HepG2 (cell line): Measurements from ENCODE around the gene CACNA1C. TPM values are rescaled to one million over a fixed set of nuclear protein-coding genes. Genes with fewer than 3 reads are reported as not detected.

Experiments used
- ATAC-seq: fragments of 200-7000 bp; cut with Tn5 transposase; 3 replicates; pipeline ENCODE4 v1.9.1; 2020; ENCODE audit warnings: mild to moderate bottlenecking, moderate library complexity
- BruUV-seq: library from RNA; stranded (reverse); fragments of 400-500 nt; replicated peaks from 2 replicates; lab custom pipeline; 2021; lab: Mats Ljungman, UMichigan
- CTCF ChIA-PET: fragments of 300-600 bp; formaldehyde crosslinking; extraction: SDS; loops from one replicate; lab custom pipeline; 2021; ENCODE audit warnings: low total read pairs, inconsistent platforms, low intra/inter-chr PET ratio; lab: Yijun Ruan, JAX
- POLR2A ChIA-PET: fragments of 350-600 bp; sonication (Branson Sonifier 250); formaldehyde crosslinking; loops from one replicate; lab custom pipeline; 2020; ENCODE audit warnings: antibody characterized with exemption, inconsistent platforms; lab: Yijun Ruan, JAX
- DNase-seq: peaks from one replicate; pipeline ENCODE4 v3.0.0-alpha.2; 2015; ENCODE audit warnings: low spot score
- FAIRE-seq: peaks from 3 replicates; lab custom pipeline; 2011; peaks lifted over from hg19 to GRCh38; lab: Jason Lieb, UNC
- H2AFZ ChIP-seq: one replicate; pipeline ENCODE4 v1.6.1; 2011; ENCODE audit warnings: low read length, inconsistent platforms
- H3K27ac ChIP-seq: fragments of 300-600 bp; 3 replicates; pipeline ENCODE4 v1.8.0; 2011; ENCODE audit warnings: mixed run types, mild to moderate bottlenecking, mixed read lengths, low read length, inconsistent platforms; ENCODE audit not compliant: insufficient read depth; ENCODE audit errors: extremely low read length
- H3K27me3 ChIP-seq, 2 experiments: fragments of 200-600 bp in 1 of 2; 2 replicates in 1 of 2; 3 replicates in 1 of 2; pipeline versions ENCODE4 v1.6.0 to v1.8.0; 2011; ENCODE audit warnings: low read length in 2 of 2, mild to moderate bottlenecking in 2 of 2, moderate library complexity in 2 of 2, inconsistent platforms in 1 of 2; ENCODE audit not compliant: insufficient read depth in 2 of 2, control insufficient read depth in 1 of 2
- H3K36me3 ChIP-seq, 2 experiments: fragments of 200-600 bp in 1 of 2; replicated peaks in 1 of 2; 2 replicates in 1 of 2; 3 replicates in 1 of 2; pipeline versions ENCODE4 v1.5.1 to v1.8.0; 2011; ENCODE audit warnings: low read length in 2 of 2, inconsistent platforms in 1 of 2; ENCODE audit not compliant: insufficient read depth in 2 of 2, control insufficient read depth in 1 of 2
- H3K4me1 ChIP-seq: 2 replicates; pipeline ENCODE4 v1.5.1; 2012; ENCODE audit warnings: low read length, inconsistent platforms; ENCODE audit not compliant: insufficient read depth
- H3K4me2 ChIP-seq: 2 replicates; pipeline ENCODE4 v1.6.0; 2011; ENCODE audit warnings: low read depth, low read length, inconsistent platforms
- H3K4me3 ChIP-seq, 3 experiments: fragments of 200-600 bp in 1 of 3; sonication (generic), shearing (Covaris generic) in 1 of 3; replicated peaks in 1 of 3; 2 replicates each; pipeline ENCODE4 v1.5.1; 2011 to 2016; ENCODE audit warnings: low read length in 3 of 3, inconsistent platforms in 2 of 3, low read depth in 2 of 3, mild to moderate bottlenecking in 2 of 3, control low read depth in 1 of 3, mixed read lengths in 1 of 3; ENCODE audit not compliant: insufficient read depth in 1 of 3
- H3K79me2 ChIP-seq: one replicate; pipeline ENCODE4 v1.6.1; 2011; ENCODE audit warnings: low read length, inconsistent platforms; ENCODE audit not compliant: insufficient read depth
- H3K9ac ChIP-seq: 2 replicates; pipeline ENCODE4 v1.6.0; 2011; ENCODE audit warnings: mild to moderate bottlenecking, low read depth, low read length, inconsistent platforms; ENCODE audit not compliant: insufficient read depth
- H3K9me3 ChIP-seq: 2 replicates; pipeline ENCODE4 v1.5.1; 2012; ENCODE audit warnings: mild to moderate bottlenecking, low read length
- H4K20me1 ChIP-seq: 2 replicates; pipeline ENCODE4 v1.6.0; 2011; ENCODE audit warnings: inconsistent platforms, mild to moderate bottlenecking, low read length, moderate library complexity; ENCODE audit not compliant: insufficient read depth
- GPN1 ChIP-seq: sonication (generic); formaldehyde crosslinking; IDR thresholded peaks from 2 replicates; pipeline ENCODE4 v1.5.1; 2020; ENCODE audit warnings: missing genetic modification reagents, borderline replicate concordance
- KDM4B ChIP-seq: sonication (generic); formaldehyde crosslinking; IDR thresholded peaks from 2 replicates; pipeline ENCODE4 v1.4.0; 2020; ENCODE audit warnings: missing genetic modification reagents
- MTA1 ChIP-seq: sonication (generic); formaldehyde crosslinking; IDR thresholded peaks from 2 replicates; pipeline ENCODE4 v1.4.0; 2020; ENCODE audit warnings: missing genetic modification reagents, mild to moderate bottlenecking, borderline replicate concordance
- NKX3-1 ChIP-seq: sonication (generic); formaldehyde crosslinking; IDR thresholded peaks from 2 replicates; pipeline ENCODE4 v1.5.0; 2020; ENCODE audit warnings: missing genetic modification reagents
- RAD51 ChIP-seq: fragments of 450-650 bp; IDR thresholded peaks from 2 replicates; pipeline ENCODE4 v1.6.1; 2016; ENCODE audit warnings: borderline replicate concordance
- UBTF ChIP-seq: sonication (generic); formaldehyde crosslinking; IDR thresholded peaks from 2 replicates; pipeline ENCODE4 v1.4.0; 2020; ENCODE audit warnings: mild to moderate bottlenecking, missing genetic modification reagents
- ZNF367 ChIP-seq: sonication (generic); formaldehyde crosslinking; IDR thresholded peaks from 2 replicates; pipeline ENCODE4 v1.4.0; 2020; ENCODE audit warnings: missing genetic modification reagents, borderline replicate concordance
- ZNF816 ChIP-seq: sonication (generic); formaldehyde crosslinking; IDR thresholded peaks from 2 replicates; pipeline ENCODE4 v1.8.0; 2022; ENCODE audit warnings: missing genetic modification reagents, mild to moderate bottlenecking, borderline replicate concordance
- WGBS: methylation state at CpG from one replicate; pipeline ENCODE4 v1.1.6; 2017; ENCODE audit warnings: low lambda C conversion rate; 5-methylcytosine and 5-hydroxymethylcytosine counted together
- in situ Hi-C: cut with HindIII; loops from 2 replicates; pipeline ENCODE4 v1.10.0; 2017; ENCODE audit warnings: low pct_unique_long_range_greater_than_20kb; ENCODE audit not compliant: extremely low pct_ligation_motif_present
- intact Hi-C: fragments of 100-400 bp; cut with micrococcal nuclease; formaldehyde crosslinking; loops from one replicate; pipeline ENCODE4 v1.10.0; 2022; ENCODE audit not compliant: unreplicated experiment
- polyA plus RNA-seq, 8 experiments: library from polyadenylated mRNA; depleted of rRNA in 3 of 8; stranded (reverse) in 7 of 8; unstranded in 1 of 8; fragments of >200 nt; fragmentation: Illumina TruSeq in 4 of 8; extraction: Trizol in 4 of 8; gene quantifications; 2 replicates each; pipeline versions ENCODE4 v1.2.1 to v1.2.3, GENCODE V29; 2011 to 2016; ENCODE audit warnings: low read depth in 4 of 8, missing spikeins in 1 of 8, mixed read lengths in 1 of 8; ENCODE audit not compliant: insufficient read depth in 1 of 8
- total RNA-seq, 5 experiments: library from RNA; depleted of rRNA; stranded (reverse); fragments of >200 nt; fragmentation: Illumina TruSeq; extraction: Trizol; gene quantifications; 2 replicates each; pipeline ENCODE4 v1.2.3, GENCODE V29; 2016; ENCODE audit warnings: low read depth in 1 of 5
- TF ChIP-seq, protein P1 (sequence below), 2 experiments: sonication (generic) in 1 of 2; formaldehyde crosslinking in 1 of 2; IDR thresholded peaks; 2 replicates each; pipeline versions ENCODE4 v1.5.1 to v1.6.1; 2011 to 2020; ENCODE audit warnings: borderline replicate concordance in 1 of 2, low read depth in 1 of 2, low read length in 1 of 2, mild to moderate bottlenecking in 1 of 2, missing genetic modification reagents in 1 of 2, moderate library complexity in 1 of 2
- TF ChIP-seq, protein P2 (sequence below): sonication (generic); formaldehyde crosslinking; IDR thresholded peaks from 2 replicates; pipeline ENCODE4 v1.8.0; 2022; ENCODE audit warnings: mild to moderate bottlenecking, missing genetic modification reagents; ENCODE audit not compliant: insufficient replicate concordance

The CACNA1C gene
- total and polyA plus RNA-seq, 2 of the 13 experiments (the other 11 are each of a cell fraction or from before 2014, with no cell fraction given) = not detected

DNA sequence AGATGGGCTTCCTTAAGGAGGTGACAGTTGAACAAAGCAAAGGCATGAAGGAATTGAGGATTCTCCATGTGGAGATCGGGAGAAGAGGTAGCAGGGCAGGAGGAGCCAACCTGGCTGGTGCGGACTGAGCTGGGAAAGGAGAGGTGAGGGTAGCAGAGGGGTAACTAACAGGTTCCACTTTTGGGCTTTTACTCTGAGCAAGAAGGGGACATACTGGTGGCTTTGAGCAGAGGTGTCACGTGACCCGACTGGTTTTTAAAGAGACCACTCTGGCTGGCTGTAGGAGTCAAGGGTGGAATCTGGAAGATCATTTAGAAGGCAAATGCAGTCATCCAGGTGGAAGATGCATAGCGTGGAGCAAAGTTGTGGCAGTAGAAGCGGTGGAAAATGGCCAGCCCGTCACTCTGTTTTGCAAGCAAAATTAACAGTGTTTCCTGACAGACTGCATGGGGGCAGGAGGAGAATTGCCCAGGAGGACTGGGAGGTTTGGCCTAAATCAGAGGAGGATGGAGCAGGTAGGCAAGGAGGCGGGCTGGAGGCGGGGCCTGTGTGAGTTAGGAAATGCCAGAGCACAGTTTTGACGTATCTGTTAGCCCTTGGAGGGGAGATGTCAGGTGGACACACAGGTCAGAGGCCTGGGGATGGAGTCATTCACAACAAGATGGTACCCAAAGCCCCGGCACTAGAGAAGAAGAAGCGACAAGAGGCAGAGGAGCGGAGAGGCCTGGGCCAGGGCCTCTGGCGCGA lies 585.7 kb downstream of the CACNA1C start:
- TF ChIP-seq, protein P1, sequence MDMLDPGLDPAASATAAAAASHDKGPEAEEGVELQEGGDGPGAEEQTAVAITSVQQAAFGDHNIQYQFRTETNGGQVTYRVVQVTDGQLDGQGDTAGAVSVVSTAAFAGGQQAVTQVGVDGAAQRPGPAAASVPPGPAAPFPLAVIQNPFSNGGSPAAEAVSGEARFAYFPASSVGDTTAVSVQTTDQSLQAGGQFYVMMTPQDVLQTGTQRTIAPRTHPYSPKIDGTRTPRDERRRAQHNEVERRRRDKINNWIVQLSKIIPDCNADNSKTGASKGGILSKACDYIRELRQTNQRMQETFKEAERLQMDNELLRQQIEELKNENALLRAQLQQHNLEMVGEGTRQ (IDR thresholded peaks at IDR 0.05; ENCODE audit: low read depth, low read length) = peak; percentile 63
- TF ChIP-seq, protein P1 (CRISPR knock-in tag; IDR thresholded peaks at IDR 0.05; ENCODE audit: borderline replicate concordance) = no peak
- TF ChIP-seq ZNF816 (no peak), RAD51 (peak; percentile 85), GPN1 (CRISPR knock-in tag) (no peak), KDM4B (CRISPR knock-in tag) (no peak)
- 12% methylated on average over 10 of the region's 15 CpGs for WGBS
- H3K4me1 ChIP-seq = no peaks in the 10 kb centered on the region
- POLR2A ChIA-PET = no interaction called here
- H4K20me1 ChIP-seq = 0 out of 2 replicates have a peak, but pooled peaks cover 3% of the 10 kb centered on the region
- H3K27me3 ChIP-seq = peaks cover 9 to 94% of the 10 kb centered on the region in 2 experiments
- FAIRE-seq (no peak), DNase-seq (no peak), ATAC-seq (no peak)
- in situ Hi-C loops (no loop called here), intact Hi-C loops (no loop called here)
- no peaks in the 10 kb centered on the region for H3K36me3 ChIP-seq
- no peak overlapping the region for H3K27ac ChIP-seq
- H2AFZ ChIP-seq = no peak overlapping the region
- BruUV-seq = no TSS peak
- H3K9me3 ChIP-seq = no peaks in the 10 kb centered on the region
- H3K9ac ChIP-seq = no peak overlapping the region
- no peak overlapping the region for H3K4me3 ChIP-seq
- H3K79me2 ChIP-seq = no peaks in the 10 kb centered on the region
- no peak overlapping the region for H3K4me2 ChIP-seq
- CTCF ChIA-PET = no interaction called here

DNA sequence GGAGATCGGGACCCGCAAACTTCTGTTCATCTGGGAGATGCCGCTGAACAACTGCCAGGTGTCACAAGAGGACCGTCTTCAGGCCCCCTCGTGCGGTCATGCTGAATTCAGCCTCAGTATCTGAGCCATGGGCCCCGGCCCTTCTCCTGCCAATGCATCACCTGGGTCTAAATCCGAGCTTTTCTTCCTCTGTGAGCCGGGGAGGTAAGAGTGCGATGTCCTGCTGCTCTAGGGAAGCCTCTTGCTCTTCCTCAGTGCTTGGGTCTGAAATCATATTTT lies 586.2 kb downstream of the CACNA1C start:
- Histone ChIP-seq H3K9ac (no peak overlapping the region), H2AFZ (no peak overlapping the region), H3K79me2 (no peaks in the 10 kb centered on the region), H3K36me3 (no peaks in the 10 kb centered on the region), H3K4me3 (no peak overlapping the region), H3K27me3 (peaks cover 9 to 94% of the 10 kb centered on the region in 2 experiments), H4K20me1 (0 out of 2 replicates have a peak, but pooled peaks cover 3% of the 10 kb centered on the region), H3K4me1 (no peaks in the 10 kb centered on the region), H3K9me3 (no peaks in the 10 kb centered on the region), H3K27ac (no peak overlapping the region), H3K4me2 (no peak overlapping the region)
- DNase-seq (no peak), ATAC-seq (no peak), FAIRE-seq (no peak)
- BruUV-seq = no TSS peak
- in situ Hi-C loops (no loop called here), intact Hi-C loops (no loop called here)
- ChIA-PET CTCF (no interaction called here), POLR2A (no interaction called here)
- 0% methylated on average over 6 of the region's 10 CpGs for WGBS
- TF ChIP-seq ZNF367 (CRISPR knock-in tag) = no peak
- no peak for TF ChIP-seq MTA1
- TF ChIP-seq UBTF = no peak
- TF ChIP-seq NKX3-1 (CRISPR knock-in tag) = no peak
- TF ChIP-seq, protein P2, sequence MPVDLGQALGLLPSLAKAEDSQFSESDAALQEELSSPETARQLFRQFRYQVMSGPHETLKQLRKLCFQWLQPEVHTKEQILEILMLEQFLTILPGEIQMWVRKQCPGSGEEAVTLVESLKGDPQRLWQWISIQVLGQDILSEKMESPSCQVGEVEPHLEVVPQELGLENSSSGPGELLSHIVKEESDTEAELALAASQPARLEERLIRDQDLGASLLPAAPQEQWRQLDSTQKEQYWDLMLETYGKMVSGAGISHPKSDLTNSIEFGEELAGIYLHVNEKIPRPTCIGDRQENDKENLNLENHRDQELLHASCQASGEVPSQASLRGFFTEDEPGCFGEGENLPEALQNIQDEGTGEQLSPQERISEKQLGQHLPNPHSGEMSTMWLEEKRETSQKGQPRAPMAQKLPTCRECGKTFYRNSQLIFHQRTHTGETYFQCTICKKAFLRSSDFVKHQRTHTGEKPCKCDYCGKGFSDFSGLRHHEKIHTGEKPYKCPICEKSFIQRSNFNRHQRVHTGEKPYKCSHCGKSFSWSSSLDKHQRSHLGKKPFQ = no peak
